ENCODE results near the gene LPIN2. TPM values are rescaled to one million over a fixed set of nuclear protein-coding genes. Genes with fewer than 3 reads are reported as not detected.
"Not testable (repeated sequence)": the region's sequence is repeated elsewhere in the genome, so short reads cannot be mapped to it uniquely, and the experiment has no call there.

Gene LPIN2
- total RNA-seq, 1 donor from 2014 or later, result 16.5 TPM

GRCh38 chr18:3051718-3052410 lies 38.9 kb upstream of the LPIN2 start:
- Histone ChIP-seq H4K20me1 (ENCODE audit: insufficient read depth, low read length) (no peaks in the 10 kb centered on the region), H3K79me2 (ENCODE audit: insufficient read depth, low read length) (no peaks in the 10 kb centered on the region), H3K4me3 (ENCODE audit: insufficient read depth, low read depth, low read length) (no peak overlapping the region), H3K27me3 (ENCODE audit: insufficient read depth, low read length) (no peaks in the 10 kb centered on the region), H2AFZ (ENCODE audit: low read depth, low read length) (no peak overlapping the region), H3K27ac (ENCODE audit: low read depth, low read length) (no peak overlapping the region), H3K36me3 (ENCODE audit: insufficient read depth, low read length) (no peaks in the 10 kb centered on the region), H3K9ac (ENCODE audit: low read length) (no peak overlapping the region), H3K9me3 (ENCODE audit: insufficient read depth, low read depth, low read length) (no peaks in the 10 kb centered on the region), H3K4me1 (ENCODE audit: insufficient read depth, low read length) (no peaks in the 10 kb centered on the region), H3K4me2 (ENCODE audit: low read length) (no peak overlapping the region)
- FAIRE-seq (no peak), DNase-seq (ENCODE audit: low read depth) (no peak)
- H3K36me3 Mint-ChIP-seq (ENCODE audit: low read depth, unreplicated experiment), result no peaks in the 10 kb centered on the region
- H3K27me3 Mint-ChIP-seq (ENCODE audit: low read depth, unreplicated experiment), result no peaks in the 10 kb centered on the region
- TF ChIP-seq EZH2 (IDR thresholded peaks at IDR 0.05; ENCODE audit: insufficient read depth, low read length), result no peak
- no peak for TF ChIP-seq CTCF (IDR thresholded peaks at IDR 0.05; ENCODE audit: insufficient read depth, low read depth, low read length)
- no peak overlapping the region for H3K27ac Mint-ChIP-seq (ENCODE audit: unreplicated experiment)
- H3K4me1 Mint-ChIP-seq (ENCODE audit: low read depth, unreplicated experiment), result peaks cover 8% of the 10 kb centered on the region
- H3K9me3 Mint-ChIP-seq (ENCODE audit: unreplicated experiment), result peaks cover 12% of the 10 kb centered on the region
- no peak overlapping the region for H3K4me3 Mint-ChIP-seq (ENCODE audit: unreplicated experiment)

- not testable (repeated sequence) for H4K20me1 ChIP-seq (ENCODE audit: insufficient read depth, low read length); H3K79me2 ChIP-seq (ENCODE audit: insufficient read depth, low read length); H3K9me3 ChIP-seq (ENCODE audit: insufficient read depth, low read depth, low read length); H3K27ac Mint-ChIP-seq (ENCODE audit: unreplicated experiment); DNase-seq (ENCODE audit: low read depth); H3K4me3 Mint-ChIP-seq (ENCODE audit: unreplicated experiment); H3K4me1 Mint-ChIP-seq (ENCODE audit: low read depth, unreplicated experiment); H2AFZ ChIP-seq (ENCODE audit: low read depth, low read length); H3K27me3 ChIP-seq (ENCODE audit: insufficient read depth, low read length); H3K4me3 ChIP-seq (ENCODE audit: insufficient read depth, low read depth, low read length); H3K36me3 ChIP-seq (ENCODE audit: insufficient read depth, low read length); H3K27me3 Mint-ChIP-seq (ENCODE audit: low read depth, unreplicated experiment); H3K27ac ChIP-seq (ENCODE audit: low read depth, low read length); FAIRE-seq; H3K36me3 Mint-ChIP-seq (ENCODE audit: low read depth, unreplicated experiment); H3K9ac ChIP-seq (ENCODE audit: low read length); H3K4me2 ChIP-seq (ENCODE audit: low read length); H3K4me1 ChIP-seq (ENCODE audit: insufficient read depth, low read length)
- H3K9me3 Mint-ChIP-seq (ENCODE audit: unreplicated experiment), result peaks cover 12% of the 10 kb centered on the region
Observed at GRCh38 chr18:3049897-3050454, 37.0 kb upstream of the LPIN2 start.

GRCh38 chr18:3048820-3049349 lies 35.9 kb upstream of the LPIN2 start:
- FAIRE-seq, result no peak

More at GRCh38 chr18:3048820-3049349, 35.9 kb upstream of the LPIN2 start:
- peaks cover 3% of the 10 kb centered on the region for H3K27me3 Mint-ChIP-seq (ENCODE audit: low read depth, unreplicated experiment)
- Histone ChIP-seq H4K20me1 (ENCODE audit: insufficient read depth, low read length) (no peaks in the 10 kb centered on the region), H3K4me1 (ENCODE audit: insufficient read depth, low read length) (no peaks in the 10 kb centered on the region), H2AFZ (ENCODE audit: low read depth, low read length) (no peak overlapping the region), H3K79me2 (ENCODE audit: insufficient read depth, low read length) (no peaks in the 10 kb centered on the region), H3K4me2 (ENCODE audit: low read length) (no peak overlapping the region), H3K9ac (ENCODE audit: low read length) (no peak overlapping the region), H3K27ac (ENCODE audit: low read depth, low read length) (no peak overlapping the region), H3K36me3 (ENCODE audit: insufficient read depth, low read length) (no peaks in the 10 kb centered on the region), H3K4me3 (ENCODE audit: insufficient read depth, low read depth, low read length) (no peak overlapping the region), H3K27me3 (ENCODE audit: insufficient read depth, low read length) (no peaks in the 10 kb centered on the region), H3K9me3 (ENCODE audit: insufficient read depth, low read depth, low read length) (no peaks in the 10 kb centered on the region)
- no peak for DNase-seq (ENCODE audit: low read depth)
- no peak overlapping the region for H3K27ac Mint-ChIP-seq (ENCODE audit: unreplicated experiment)
- H3K36me3 Mint-ChIP-seq (ENCODE audit: low read depth, unreplicated experiment), result no peaks in the 10 kb centered on the region
- no peak overlapping the region for H3K4me3 Mint-ChIP-seq (ENCODE audit: unreplicated experiment)
- H3K9me3 Mint-ChIP-seq (ENCODE audit: unreplicated experiment), result peaks cover 8% of the 10 kb centered on the region
- TF ChIP-seq EZH2 (IDR thresholded peaks at IDR 0.05; ENCODE audit: insufficient read depth, low read length) (no peak), CTCF (IDR thresholded peaks at IDR 0.05; ENCODE audit: insufficient read depth, low read depth, low read length) (no peak)
- no peaks in the 10 kb centered on the region for H3K4me1 Mint-ChIP-seq (ENCODE audit: low read depth, unreplicated experiment)
